DOHH2 (cell line): Measurements from ENCODE around the gene WSCD2.

ENCODE experiments used
- EZH2phosphoT487 ChIP-seq: fragments of 200-600 bp; sonication (generic); IDR thresholded peaks from 2 replicates; pipeline ENCODE4 v1.6.1; 2017; ENCODE audit warnings: borderline replicate concordance, mild to moderate bottlenecking, antibody characterized with exemption, low read length, moderate library complexity, mixed read lengths
- TF ChIP-seq, protein P1 (sequence below): fragments of 200-600 bp; sonication (generic); IDR thresholded peaks from one replicate; pipeline ENCODE4 v1.5.1; 2014; ENCODE audit warnings: antibody characterized with exemption, mild to moderate bottlenecking, low read depth, low read length; ENCODE audit not compliant: poor library complexity, severe bottlenecking

- TF ChIP-seq, protein P1, sequence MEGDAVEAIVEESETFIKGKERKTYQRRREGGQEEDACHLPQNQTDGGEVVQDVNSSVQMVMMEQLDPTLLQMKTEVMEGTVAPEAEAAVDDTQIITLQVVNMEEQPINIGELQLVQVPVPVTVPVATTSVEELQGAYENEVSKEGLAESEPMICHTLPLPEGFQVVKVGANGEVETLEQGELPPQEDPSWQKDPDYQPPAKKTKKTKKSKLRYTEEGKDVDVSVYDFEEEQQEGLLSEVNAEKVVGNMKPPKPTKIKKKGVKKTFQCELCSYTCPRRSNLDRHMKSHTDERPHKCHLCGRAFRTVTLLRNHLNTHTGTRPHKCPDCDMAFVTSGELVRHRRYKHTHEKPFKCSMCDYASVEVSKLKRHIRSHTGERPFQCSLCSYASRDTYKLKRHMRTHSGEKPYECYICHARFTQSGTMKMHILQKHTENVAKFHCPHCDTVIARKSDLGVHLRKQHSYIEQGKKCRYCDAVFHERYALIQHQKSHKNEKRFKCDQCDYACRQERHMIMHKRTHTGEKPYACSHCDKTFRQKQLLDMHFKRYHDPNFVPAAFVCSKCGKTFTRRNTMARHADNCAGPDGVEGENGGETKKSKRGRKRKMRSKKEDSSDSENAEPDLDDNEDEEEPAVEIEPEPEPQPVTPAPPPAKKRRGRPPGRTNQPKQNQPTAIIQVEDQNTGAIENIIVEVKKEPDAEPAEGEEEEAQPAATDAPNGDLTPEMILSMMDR: no peak
- TF ChIP-seq EZH2phosphoT487: no peak
Observed at GRCh38 chr12:108299516-108299915, 170.4 kb downstream of the WSCD2 start.
